ENCODE measurements around the gene RALGPS1.

- TF ChIP-seq POLR2A (IDR thresholded peaks at IDR 0.05) = no peak
- TF ChIP-seq, protein P1, sequence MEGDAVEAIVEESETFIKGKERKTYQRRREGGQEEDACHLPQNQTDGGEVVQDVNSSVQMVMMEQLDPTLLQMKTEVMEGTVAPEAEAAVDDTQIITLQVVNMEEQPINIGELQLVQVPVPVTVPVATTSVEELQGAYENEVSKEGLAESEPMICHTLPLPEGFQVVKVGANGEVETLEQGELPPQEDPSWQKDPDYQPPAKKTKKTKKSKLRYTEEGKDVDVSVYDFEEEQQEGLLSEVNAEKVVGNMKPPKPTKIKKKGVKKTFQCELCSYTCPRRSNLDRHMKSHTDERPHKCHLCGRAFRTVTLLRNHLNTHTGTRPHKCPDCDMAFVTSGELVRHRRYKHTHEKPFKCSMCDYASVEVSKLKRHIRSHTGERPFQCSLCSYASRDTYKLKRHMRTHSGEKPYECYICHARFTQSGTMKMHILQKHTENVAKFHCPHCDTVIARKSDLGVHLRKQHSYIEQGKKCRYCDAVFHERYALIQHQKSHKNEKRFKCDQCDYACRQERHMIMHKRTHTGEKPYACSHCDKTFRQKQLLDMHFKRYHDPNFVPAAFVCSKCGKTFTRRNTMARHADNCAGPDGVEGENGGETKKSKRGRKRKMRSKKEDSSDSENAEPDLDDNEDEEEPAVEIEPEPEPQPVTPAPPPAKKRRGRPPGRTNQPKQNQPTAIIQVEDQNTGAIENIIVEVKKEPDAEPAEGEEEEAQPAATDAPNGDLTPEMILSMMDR (IDR thresholded peaks at IDR 0.05 in 4 of 5, conservative IDR thresholded peaks at IDR 0.05 in 1 of 5) = no peak
Observed at GRCh38 chr9:127189628-127190027, 275.0 kb downstream of the RALGPS1 start.

Data from gastrocnemius medialis (tissue), 4 donors.